Muscle of leg (tissue), 11 donors: Measurements from ENCODE around the gene ZNF345. TPM values are rescaled to one million over a fixed set of nuclear protein-coding genes. Genes with fewer than 3 reads are reported as not detected.
A peak's percentile ranks its signal among the peaks of the same experiment; 100 is the strongest.

Experiments used
- DNase-seq: peaks from one replicate; pipeline ENCODE4 v3.0.0; 2013
- H3K27ac ChIP-seq: one replicate; pipeline ENCODE4 v1.5.1; 2013; ENCODE audit warnings: mild to moderate bottlenecking, low read length, control low read depth
- H3K27me3 ChIP-seq: one replicate; pipeline ENCODE4 v1.6.1; 2013; ENCODE audit warnings: low read length; ENCODE audit not compliant: control insufficient read depth, insufficient read depth
- H3K36me3 ChIP-seq: one replicate; pipeline ENCODE4 v1.6.1; 2013; ENCODE audit warnings: low read length; ENCODE audit not compliant: control insufficient read depth, insufficient read depth
- H3K4me1 ChIP-seq: one replicate; pipeline ENCODE4 v1.6.1; 2013; ENCODE audit warnings: low read length; ENCODE audit not compliant: control insufficient read depth, insufficient read depth
- H3K4me3 ChIP-seq: one replicate; pipeline ENCODE4 v1.5.1; 2013; ENCODE audit warnings: low read length, control low read depth
- H3K9me3 ChIP-seq: replicated peaks from 2 replicates; pipeline ENCODE4 v1.6.1; 2013; ENCODE audit warnings: low read depth, low read length; ENCODE audit not compliant: control insufficient read depth
- WGBS: methylation state at CpG from one replicate; pipeline ENCODE4 v1.1.5; 2013; ENCODE audit warnings: missing lambda C conversion rate; ENCODE audit not compliant: insufficient coverage; 5-methylcytosine and 5-hydroxymethylcytosine counted together
- polyA plus RNA-seq, 8 donors: library from polyadenylated mRNA; unstranded; fragments of 120-200 nt; gene quantifications; one replicate each; pipeline versions ENCODE4 v1.2.1 to v1.2.3, GENCODE V29; 2013; ENCODE audit warnings: inconsistent platforms in 1 of 8, low replicate concordance in 1 of 8; ENCODE audit not compliant: insufficient read length in 8 of 8, insufficient read depth in 1 of 8
- total RNA-seq: library from RNA; stranded (reverse); fragments of 120-200 nt; gene quantifications from one replicate; pipeline ENCODE4 v1.2.4, GENCODE V29; 2013

The ZNF345 gene
- total and polyA plus RNA-seq, 9 donors, result 4.3 to 7.8 (median 6.7) TPM

DNA sequence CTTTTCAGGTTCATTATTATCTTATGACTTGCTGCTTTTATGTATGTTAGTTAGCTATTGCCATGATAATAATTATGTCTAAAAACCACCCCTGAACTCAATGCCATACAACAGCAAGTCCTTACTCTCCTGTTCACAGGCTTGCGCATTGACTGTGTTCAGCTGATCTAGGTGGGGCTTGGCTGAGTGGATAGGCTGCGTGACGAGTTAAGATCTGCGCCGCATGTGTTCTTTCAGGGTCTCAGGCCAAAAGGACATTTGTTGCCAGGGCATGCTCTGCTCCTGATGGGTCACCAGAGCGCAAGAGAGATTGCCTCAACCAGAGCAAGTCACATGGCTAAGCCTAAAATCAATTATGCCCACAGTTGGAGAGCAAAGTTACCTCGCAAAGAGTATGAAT is 66.3 kb downstream of the ZNF345 start:
- WGBS, result 32% methylated on average over 5 of the region's 7 CpGs
- Histone ChIP-seq H3K4me3 (peak overlapping the region; percentile 87), H3K36me3 (peaks cover 14% of the 10 kb centered on the region), H3K4me1 (peaks cover 9% of the 10 kb centered on the region), H3K27me3 (no peaks in the 10 kb centered on the region), H3K27ac (peak overlapping the region; percentile 97), H3K9me3 (no peaks in the 10 kb centered on the region)
- peak; percentile 71 for DNase-seq

DNA sequence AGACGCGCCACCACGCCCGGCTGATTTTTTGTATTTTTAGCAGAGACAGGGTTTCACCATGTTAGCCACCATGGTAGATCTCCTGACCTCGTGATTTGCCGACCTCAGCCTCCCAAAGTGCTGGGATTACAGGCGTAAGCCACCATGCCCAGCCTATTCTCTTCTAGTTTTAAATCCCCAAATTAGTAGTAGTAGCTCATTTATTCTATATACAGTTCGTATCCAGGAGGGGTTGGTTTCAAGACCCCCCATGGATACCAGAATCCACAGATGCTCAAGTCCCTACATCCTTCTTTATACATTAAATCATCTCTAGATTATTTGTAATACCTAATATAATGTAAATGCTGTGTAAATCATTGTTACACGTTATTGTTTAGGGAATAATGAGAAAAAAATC is 67.4 kb downstream of the ZNF345 start:
- Histone ChIP-seq H3K4me1 (peaks cover 9% of the 10 kb centered on the region), H3K4me3 (no peak overlapping the region), H3K9me3 (no peaks in the 10 kb centered on the region), H3K27ac (no peak overlapping the region), H3K27me3 (no peaks in the 10 kb centered on the region), H3K36me3 (peaks cover 16% of the 10 kb centered on the region)
- 92% methylated on average over 4 of the region's 9 CpGs for WGBS
- no peak for DNase-seq

Other genes starting within 250 kb of the ZNF345 start
- gene ZNF382, start 245.6 kb upstream of the ZNF345 start, total RNA-seq, result 15.3 TPM
- 10 to 100 TPM in 2 of 8 donors, 1 to 10 TPM in 6; 5.1 to 11.5 (median 8.0) TPM for gene ZNF382, start 245.6 kb upstream of the ZNF345 start, polyA plus RNA-seq
- gene ZNF461, start 184.0 kb upstream of the ZNF345 start, total RNA-seq, result 9.6 TPM
- 10 to 100 TPM in 1 of 8 donors, 1 to 10 TPM in 7; 5.5 to 13.5 (median 7.8) TPM for gene ZNF461, start 184.0 kb upstream of the ZNF345 start, polyA plus RNA-seq
- 8.5 TPM for gene ZNF567, start 163.3 kb upstream of the ZNF345 start, total RNA-seq
- gene ZNF567, start 163.3 kb upstream of the ZNF345 start, polyA plus RNA-seq, result 1 to 10 TPM; 4.9 to 8.9 (median 7.3) TPM
- gene ZNF850, start 78.1 kb upstream of the ZNF345 start, total RNA-seq, result 3.7 TPM
- gene ZNF850, start 78.1 kb upstream of the ZNF345 start, polyA plus RNA-seq, result 1 to 10 TPM in 6 of 8 donors, under 1 TPM in 2; 0.91 to 2.0 (median 1.3) TPM
- 10.6 TPM for gene ZNF790, start 12.5 kb upstream of the ZNF345 start, total RNA-seq
- 1 to 10 TPM; 4.8 to 7.6 (median 6.3) TPM for gene ZNF790, start 12.5 kb upstream of the ZNF345 start, polyA plus RNA-seq
- gene ZNF829, start 65.4 kb downstream of the ZNF345 start, total RNA-seq, result 7.3 TPM
- 1 to 10 TPM; 2.8 to 5.2 (median 4.2) TPM for gene ZNF829, start 65.4 kb downstream of the ZNF345 start, polyA plus RNA-seq
- 29.8 TPM for gene ZNF568, start 65.5 kb downstream of the ZNF345 start, total RNA-seq
- 10 to 100 TPM; 21.9 to 37.4 (median 30.8) TPM for gene ZNF568, start 65.5 kb downstream of the ZNF345 start, polyA plus RNA-seq
- gene ZNF420, start 227.6 kb downstream of the ZNF345 start, total RNA-seq, result 18.3 TPM
- 10 to 100 TPM in 7 of 8 donors, 1 to 10 TPM in 1; 8.9 to 14.0 (median 13.6) TPM for gene ZNF420, start 227.6 kb downstream of the ZNF345 start, polyA plus RNA-seq